ENCODE measurements around the gene REG4.

REG4 gene

GRCh38 chr1:119778886-119779560, 32.2 kb downstream of the REG4 start:
- DNase-seq: no peak

GRCh38 chr1:119778359-119778758, 32.9 kb downstream of the REG4 start:
- DNase-seq: no peak

- no peak for DNase-seq
These were observed 36.3 kb downstream of the REG4 start for GRCh38 chr1:119774746-119775490.

- DNase-seq: no peak
These were observed 37.5 kb downstream of the REG4 start for GRCh38 chr1:119773711-119774241.

GRCh38 chr1:119772298-119772697, 39.0 kb downstream of the REG4 start:
- DNase-seq: no peak

GRCh38 chr1:119771770-119772169, 39.5 kb downstream of the REG4 start:
- DNase-seq: no peak

- no peak for DNase-seq
These were observed 40.2 kb downstream of the REG4 start for GRCh38 chr1:119771016-119771415.

GRCh38 chr1:119768778-119769177, 42.5 kb downstream of the REG4 start, which contains the start of gene HMGCS2:
TSS of gene HMGCS2 (minus strand) at chr1:119768905. CDS start at chr1:119768844, 61 bp downstream.
- DNase-seq: no peak

- DNase-seq: no peak
These were observed 43.8 kb downstream of the REG4 start for GRCh38 chr1:119767486-119767885.

GRCh38 chr1:119766374-119766794, 44.9 kb downstream of the REG4 start:
- DNase-seq: no peak

- DNase-seq: no peak
These were observed 47.0 kb downstream of the REG4 start for GRCh38 chr1:119764220-119764619.

GRCh38 chr1:119762953-119763352, 48.3 kb downstream of the REG4 start:
- DNase-seq: no peak

GRCh38 chr1:119762409-119762808, 48.9 kb downstream of the REG4 start:
- DNase-seq: no peak

- DNase-seq: no peak
These were observed 52.7 kb downstream of the REG4 start for GRCh38 chr1:119758584-119758983.

- no peak for DNase-seq
These were observed 58.7 kb downstream of the REG4 start for GRCh38 chr1:119752592-119752991.

- DNase-seq: no peak
These were observed 63.2 kb downstream of the REG4 start for GRCh38 chr1:119748040-119748439.

GRCh38 chr1:119747451-119747850, 63.8 kb downstream of the REG4 start:
- no peak for DNase-seq

- DNase-seq: no peak
These were observed 66.2 kb downstream of the REG4 start for GRCh38 chr1:119745034-119745433.

GRCh38 chr1:119744598-119744942, 66.7 kb downstream of the REG4 start:
- DNase-seq: no peak

Measured in cortex of kidney (tissue), 1 donor.